GM12878 (cell line): ENCODE measurements around the gene RABGEF1. TPM values are rescaled to one million over a fixed set of nuclear protein-coding genes. Genes with fewer than 3 reads are reported as not detected.

Source experiments
- ATAC-seq: fragments of 200-7000 bp; cut with Tn5 transposase; 3 replicates; pipeline ENCODE4 v1.9.1; 2020; ENCODE audit warnings: mild to moderate bottlenecking, moderate library complexity
- BruUV-seq: library from RNA; stranded (reverse); fragments of 400-500 nt; replicated peaks from 2 replicates; lab custom pipeline; 2021; lab: Mats Ljungman, UMichigan
- CTCF ChIA-PET: fragments of 300-600 bp; sonication (Branson Sonifier 250); formaldehyde crosslinking; extraction: SDS; loops from one replicate; lab custom pipeline; 2021; ENCODE audit warnings: inconsistent platforms; lab: Yijun Ruan, JAX
- POLR2A ChIA-PET: fragments of 350-600 bp; formaldehyde crosslinking; extraction: SDS; loops from one replicate; lab custom pipeline; 2021; ENCODE audit warnings: inconsistent platforms; lab: Charles Lee
- RAD21 ChIA-PET: fragments of 300-600 bp; sonication (Branson Sonifier 250); formaldehyde crosslinking; loops from one replicate; lab custom pipeline; 2023; ENCODE audit warnings: antibody characterized with exemption; ENCODE audit not compliant: unreplicated experiment; lab: Charles Lee
- SMC1A ChIA-PET: fragments of 300-600 bp; sonication (Branson Sonifier 250); formaldehyde crosslinking; loops from one replicate; lab custom pipeline; 2023; ENCODE audit not compliant: unreplicated experiment, uncharacterized antibody; lab: Charles Lee
- DNase-seq: peaks from one replicate; pipeline ENCODE4 v3.0.0-alpha.2; 2011; ENCODE audit warnings: low read depth, low spot score
- FAIRE-seq: peaks from 3 replicates; lab custom pipeline; 2011; peaks lifted over from hg19 to GRCh38; lab: Jason Lieb, UNC
- H2AFZ ChIP-seq: 2 replicates; pipeline ENCODE4 v1.6.0; 2011; ENCODE audit warnings: low read depth, low read length, control low read depth; ENCODE audit not compliant: control insufficient read depth
- H3K27ac ChIP-seq: 2 replicates; pipeline ENCODE4 v1.5.1; 2011; ENCODE audit warnings: control low read depth; ENCODE audit not compliant: control insufficient read depth, insufficient read depth
- H3K27me3 ChIP-seq, 2 experiments: replicated peaks in 1 of 2; 2 replicates each; pipeline versions ENCODE4 v1.6.0 to v1.6.1; 2011; ENCODE audit warnings: low read length in 1 of 2; ENCODE audit not compliant: control insufficient read depth in 2 of 2, insufficient read depth in 2 of 2
- H3K36me3 ChIP-seq, 2 experiments: 2 replicates each; pipeline ENCODE4 v1.5.1; 2011; ENCODE audit warnings: low read length in 1 of 2; ENCODE audit not compliant: control insufficient read depth in 2 of 2, insufficient read depth in 2 of 2
- H3K4me1 ChIP-seq: 2 replicates; pipeline ENCODE4 v1.6.1; 2011; ENCODE audit warnings: mild to moderate bottlenecking, low read length, moderate library complexity, mixed read lengths; ENCODE audit not compliant: control insufficient read depth, insufficient read depth
- H3K4me2 ChIP-seq: 2 replicates; pipeline ENCODE4 v1.6.0; 2011; ENCODE audit warnings: control low read depth; ENCODE audit not compliant: control insufficient read depth, insufficient read depth
- H3K4me3 ChIP-seq: fragments of 200-600 bp; sonication (generic); 2 replicates; pipeline ENCODE4 v1.5.1; 2016
- H3K79me2 ChIP-seq: 2 replicates; pipeline ENCODE4 v1.6.0; 2011; ENCODE audit warnings: low read length; ENCODE audit not compliant: control insufficient read depth, insufficient read depth
- H3K9ac ChIP-seq: 2 replicates; pipeline ENCODE4 v1.8.0; 2011; ENCODE audit warnings: low read length, control low read depth, mixed read lengths; ENCODE audit not compliant: control insufficient read depth, insufficient read depth
- H3K9me3 ChIP-seq: replicated peaks from 3 replicates; pipeline ENCODE4 v1.5.1; 2011; ENCODE audit warnings: mild to moderate bottlenecking, low read length; ENCODE audit not compliant: control insufficient read depth, insufficient read depth
- H4K20me1 ChIP-seq: 2 replicates; pipeline ENCODE4 v1.6.0; 2011; ENCODE audit not compliant: control insufficient read depth, insufficient read depth
- ATF7 ChIP-seq: fragments of 450-650 bp; IDR thresholded peaks from 2 replicates; pipeline ENCODE4 v1.6.1; 2016; ENCODE audit warnings: low read depth, mild to moderate bottlenecking
- CREM ChIP-seq: IDR thresholded peaks from 2 replicates; pipeline ENCODE4 v1.6.1; 2014; ENCODE audit warnings: antibody characterized with exemption, low read depth
- FOXK2 ChIP-seq: fragments of 450-650 bp; IDR thresholded peaks from 2 replicates; pipeline ENCODE4 v1.6.1; 2017; ENCODE audit warnings: mild to moderate bottlenecking, moderate library complexity
- HDGF ChIP-seq: fragments of 450-650 bp; IDR thresholded peaks from 2 replicates; pipeline ENCODE4 v1.6.1; 2016; ENCODE audit warnings: antibody characterized with exemption
- NKRF ChIP-seq: fragments of 450-650 bp; conservative IDR thresholded peaks from 2 replicates; pipeline ENCODE4 v1.6.1; 2017; ENCODE audit warnings: mild to moderate bottlenecking, moderate library complexity
- RCOR1 ChIP-seq: conservative IDR thresholded peaks from 2 replicates; pipeline ENCODE4 v1.6.1; 2012; ENCODE audit warnings: low read depth, low read length, improper control_type of control experiment
- TCF12 ChIP-seq: IDR thresholded peaks from 2 replicates; pipeline ENCODE4 v1.6.1; 2011; ENCODE audit warnings: low read depth, mild to moderate bottlenecking, low read length
- ZBTB11 ChIP-seq: fragments of 450-650 bp; formaldehyde crosslinking; IDR thresholded peaks from 2 replicates; pipeline ENCODE4 v1.5.0; 2022; ENCODE audit warnings: mild to moderate bottlenecking, missing genetic modification characterization
- ZNF622 ChIP-seq: fragments of 450-650 bp; IDR thresholded peaks from 2 replicates; pipeline ENCODE4 v1.6.1; 2017; ENCODE audit warnings: mild to moderate bottlenecking, inconsistent platforms
- WGBS: methylation state at CpG from one replicate; pipeline ENCODE4 v1.1.6; 2016; ENCODE audit warnings: low lambda C conversion rate; ENCODE audit not compliant: insufficient replicate concordance, insufficient coverage; ENCODE audit errors: missing lambda C conversion rate; 5-methylcytosine and 5-hydroxymethylcytosine counted together
- in situ Hi-C: fragments of 300-500 bp; cut with MboI; formaldehyde crosslinking; loops from 9 replicates; pipeline ENCODE4 v1.14.3; 2018; ENCODE audit warnings: mixed read lengths
- intact Hi-C: fragments of 100-400 bp; cut with micrococcal nuclease; formaldehyde crosslinking; loops from one replicate; pipeline ENCODE4 v1.14.2; 2022; ENCODE audit not compliant: unreplicated experiment
- polyA plus RNA-seq, 11 experiments: library from polyadenylated mRNA; depleted of rRNA in 4 of 11; unstranded in 6 of 11; stranded (reverse) in 5 of 11; fragments of >200 nt; fragmentation: Nextera tagmentation in 4 of 11; fragmentation: Illumina TruSeq in 1 of 11; extraction: Ambion mirVana in 4 of 11; extraction: Trizol in 1 of 11; gene quantifications; 1 replicate in 1 of 11; 2 replicates in 10 of 11; pipeline versions ENCODE4 v1.2.1 to v1.2.3, GENCODE V29; 2011 to 2016; ENCODE audit warnings: inconsistent platforms in 2 of 11, missing spikeins in 2 of 11, low read depth in 1 of 11
- total RNA-seq, 4 experiments: library from RNA; depleted of rRNA in 3 of 4; stranded (reverse); fragments of >200 nt in 3 of 4; fragmentation: Illumina TruSeq in 1 of 4; extraction: Trizol in 1 of 4; gene quantifications; 2 replicates each; pipeline versions ENCODE4 v1.2.1 to v1.2.3, GENCODE V29; 2013 to 2021

Gene RABGEF1
- total and polyA plus RNA-seq, 10 of the 15 experiments (the other 5 are each of a cell fraction or from before 2014, with no cell fraction given) = 10.2 to 36.4 (median 26.1) TPM

GRCh38 chr7:66743920-66744319 lies 3.4 kb downstream of the RABGEF1 start:
- no peak overlapping the region for H3K4me3 ChIP-seq
- no peak overlapping the region for H2AFZ ChIP-seq
- intact Hi-C loops (loop anchor here (5.0 to 10.0 kb wide), 4 partner anchors 89 to 248 kb away; partner anchors contain the start of gene TMEM248), in situ Hi-C loops (no loop called here)
- WGBS = 95% methylated on average over 9 of the region's 9 CpGs
- H3K79me2 ChIP-seq = peaks cover 82% of the 10 kb centered on the region
- ATAC-seq (no peak), FAIRE-seq (no peak), DNase-seq (no peak)
- H3K4me2 ChIP-seq = no peak overlapping the region; the same call in 1 of the 2 replicates
- no peaks in the 10 kb centered on the region for H4K20me1 ChIP-seq
- no peak overlapping the region for H3K9ac ChIP-seq
- ChIA-PET POLR2A (interaction anchor here (0.6 to 1.5 kb wide), 3 partner anchors 69 to 301 kb away, joined by 3 to 7 read pairs (median 3); no protein-coding TSS in a partner anchor), RAD21 (interaction anchor here (0.6 kb wide), 1 partner anchor 631 kb away, joined by 5 read pairs; no protein-coding TSS in a partner anchor), SMC1A (no interaction called here), CTCF (no interaction called here)
- no peaks in the 10 kb centered on the region for H3K27me3 ChIP-seq
- peaks cover 0 to 3% of the 10 kb centered on the region in 2 experiments; a peak in 2 of 4 replicates for H3K36me3 ChIP-seq
- H3K27ac ChIP-seq = no peak overlapping the region
- TF ChIP-seq NKRF (no peak), ZNF622 (no peak), RCOR1 (no peak), ATF7 (no peak), FOXK2 (no peak), TCF12 (no peak), ZBTB11 (CRISPR knock-in tag) (no peak), HDGF (no peak), CREM (no peak)
- peaks cover 32% of the 10 kb centered on the region for H3K4me1 ChIP-seq
- no peaks in the 10 kb centered on the region for H3K9me3 ChIP-seq
- no TSS peak for BruUV-seq
